CD4-positive, alpha-beta T cell treated with Interleukin-15 for 4 hours (primary cell): ENCODE data around the gene TP53INP2.
"Not testable (repeated sequence)": the region's sequence is repeated elsewhere in the genome, so short reads cannot be mapped to it uniquely, and the experiment has no call there.

Source experiments
- DNase-seq: peaks from one replicate; pipeline ENCODE4 v3.0.0-alpha.2; 2020; ENCODE audit warnings: low spot score

Gene TP53INP2

GRCh38 chr20:34704177-34705007 lies at the start of gene TP53INP2:
TP53INP2 (plus strand) TSS chr20:34704344; CDS start chr20:34708740, 4,396 bp downstream.
- DNase-seq, result peak; percentile 79

- DNase-seq, result not testable (repeated sequence)
Measured at GRCh38 chr20:34658654-34659053, 45.5 kb upstream of the TP53INP2 start.

- DNase-seq, result not testable (repeated sequence)
Measured at GRCh38 chr20:34661811-34662210, 42.3 kb upstream of the TP53INP2 start.

GRCh38 chr20:34663213-34663943 lies 40.8 kb upstream of the TP53INP2 start:
- no peak for DNase-seq

GRCh38 chr20:34664751-34665150 lies 39.4 kb upstream of the TP53INP2 start:
- DNase-seq, result not testable (repeated sequence)

GRCh38 chr20:34669094-34669493 lies 35.0 kb upstream of the TP53INP2 start:
- no peak for DNase-seq

GRCh38 chr20:34673412-34673811 lies 30.7 kb upstream of the TP53INP2 start:
- no peak for DNase-seq

GRCh38 chr20:34675561-34675960 lies 28.6 kb upstream of the TP53INP2 start:
- no peak for DNase-seq

GRCh38 chr20:34675993-34676641 lies 28.0 kb upstream of the TP53INP2 start:
- no peak for DNase-seq

- peak; percentile 94 for DNase-seq
Measured at GRCh38 chr20:34676642-34677373, 27.3 kb upstream of the TP53INP2 start, which contains the start of gene PIGU. PIGU (minus strand) TSS chr20:34677092; CDS start chr20:34677085, 7 bp downstream.

- no peak for DNase-seq
Measured at GRCh38 chr20:34680586-34681175, 23.5 kb upstream of the TP53INP2 start.

- no peak for DNase-seq
Measured at GRCh38 chr20:34683667-34684066, 20.5 kb upstream of the TP53INP2 start.

GRCh38 chr20:34689486-34689885 lies 14.7 kb upstream of the TP53INP2 start:
- DNase-seq, result no peak

- DNase-seq, result no peak
Measured at GRCh38 chr20:34691838-34692237, 12.3 kb upstream of the TP53INP2 start.

- no peak for DNase-seq
Measured at GRCh38 chr20:34693414-34693813, 10.7 kb upstream of the TP53INP2 start.

GRCh38 chr20:34701405-34702085 lies 2.6 kb upstream of the TP53INP2 start:
- no peak for DNase-seq

- no peak for DNase-seq
Measured at GRCh38 chr20:34703061-34703423, 1.1 kb upstream of the TP53INP2 start.

- no peak for DNase-seq
Measured at GRCh38 chr20:34703424-34704176, 544 bp upstream of the TP53INP2 start.

GRCh38 chr20:34705008-34705396 lies 858 bp downstream of the TP53INP2 start:
- no peak for DNase-seq
